Measurements from ENCODE around the gene F8.

- TF ChIP-seq ZNF175 (tag by site-specific recombination; IDR thresholded peaks at IDR 0.05), result no peak
- no peak for TF ChIP-seq ZNF677 (tag by site-specific recombination; IDR thresholded peaks at IDR 0.05)
- TF ChIP-seq ZBTB1 (tag by site-specific recombination; IDR thresholded peaks at IDR 0.05), result no peak
- no peak for TF ChIP-seq CTCF (tag by site-specific recombination; IDR thresholded peaks at IDR 0.05)
- no peak for TF ChIP-seq KLF10 (tag by site-specific recombination; IDR thresholded peaks at IDR 0.05)
- TF ChIP-seq KLF7 (tag by site-specific recombination; IDR thresholded peaks at IDR 0.05; ENCODE audit: borderline replicate concordance), result no peak
Measured at GRCh38 chrX:154804261-154804956, 218.1 kb downstream of the F8 start.

All from HEK293 (cell line).